ENCODE results near the gene PCIF1.
"Not testable (repeated sequence)": the region's sequence is repeated elsewhere in the genome, so short reads cannot be mapped to it uniquely, and the experiment has no call there.

PCIF1 gene

DNA sequence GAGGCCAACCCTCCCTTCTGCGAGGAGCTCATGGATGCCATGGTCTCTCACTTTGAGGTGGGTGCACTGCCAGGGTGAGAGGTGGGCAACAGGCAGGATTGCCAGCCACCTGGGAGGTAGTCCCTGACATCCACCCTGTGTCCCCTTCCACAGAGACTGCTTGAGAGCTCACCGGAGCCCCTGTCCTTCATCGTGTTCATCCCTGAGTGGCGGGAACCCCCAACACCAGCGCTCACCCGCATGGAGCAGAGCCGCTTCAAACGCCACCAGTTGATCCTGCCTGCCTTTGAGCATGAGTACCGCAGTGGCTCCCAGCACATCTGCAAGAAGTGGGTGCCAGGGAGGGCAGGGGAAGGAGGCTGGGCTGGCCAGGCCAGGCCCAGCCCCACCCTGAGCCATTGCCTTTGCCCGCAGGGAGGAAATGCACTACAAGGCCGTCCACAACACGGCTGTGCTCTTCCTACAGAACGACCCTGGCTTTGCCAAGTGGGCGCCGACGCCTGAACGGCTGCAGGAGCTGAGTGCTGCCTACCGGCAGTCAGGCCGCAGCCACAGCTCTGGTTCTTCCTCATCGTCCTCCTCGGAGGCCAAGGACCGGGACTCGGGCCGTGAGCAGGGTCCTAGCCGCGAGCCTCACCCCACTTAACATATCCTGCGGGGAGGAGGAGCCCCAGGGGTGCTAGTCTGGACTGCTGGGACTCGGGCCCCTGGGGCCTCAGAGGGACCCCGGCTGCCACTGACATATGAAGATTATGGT, 12.8 kb downstream of the PCIF1 start:
- DNase-seq (ENCODE audit: low spot score) = no peak

DNA sequence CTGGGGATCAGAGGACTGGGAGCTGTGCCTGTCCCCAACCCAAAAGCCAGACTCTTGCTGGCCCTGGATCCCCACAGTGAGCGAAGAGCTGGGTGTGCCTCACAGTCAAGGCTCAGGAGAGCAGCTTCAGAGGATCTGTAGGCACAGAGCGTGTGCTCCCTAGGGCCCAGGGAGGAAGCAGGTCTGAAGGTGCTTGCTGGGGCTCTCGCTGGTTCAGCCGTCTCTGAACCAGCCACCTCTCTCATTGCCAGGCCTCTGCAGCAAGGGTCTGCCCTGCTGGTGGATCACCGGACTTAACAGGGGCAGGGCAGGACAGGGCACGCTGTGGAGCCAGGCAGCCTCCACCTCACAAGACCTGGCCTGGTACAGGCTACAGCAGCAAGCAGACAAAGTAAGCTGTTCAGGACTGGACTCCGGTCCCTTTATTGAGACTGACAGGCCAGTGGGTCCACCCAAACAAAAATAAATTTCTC, 13.8 kb downstream of the PCIF1 start:
- no peak for DNase-seq (ENCODE audit: low spot score)

- DNase-seq (ENCODE audit: low spot score) = no peak
Observed at GRCh38 chr20:45948742-45949541, 14.5 kb downstream of the PCIF1 start.

DNA sequence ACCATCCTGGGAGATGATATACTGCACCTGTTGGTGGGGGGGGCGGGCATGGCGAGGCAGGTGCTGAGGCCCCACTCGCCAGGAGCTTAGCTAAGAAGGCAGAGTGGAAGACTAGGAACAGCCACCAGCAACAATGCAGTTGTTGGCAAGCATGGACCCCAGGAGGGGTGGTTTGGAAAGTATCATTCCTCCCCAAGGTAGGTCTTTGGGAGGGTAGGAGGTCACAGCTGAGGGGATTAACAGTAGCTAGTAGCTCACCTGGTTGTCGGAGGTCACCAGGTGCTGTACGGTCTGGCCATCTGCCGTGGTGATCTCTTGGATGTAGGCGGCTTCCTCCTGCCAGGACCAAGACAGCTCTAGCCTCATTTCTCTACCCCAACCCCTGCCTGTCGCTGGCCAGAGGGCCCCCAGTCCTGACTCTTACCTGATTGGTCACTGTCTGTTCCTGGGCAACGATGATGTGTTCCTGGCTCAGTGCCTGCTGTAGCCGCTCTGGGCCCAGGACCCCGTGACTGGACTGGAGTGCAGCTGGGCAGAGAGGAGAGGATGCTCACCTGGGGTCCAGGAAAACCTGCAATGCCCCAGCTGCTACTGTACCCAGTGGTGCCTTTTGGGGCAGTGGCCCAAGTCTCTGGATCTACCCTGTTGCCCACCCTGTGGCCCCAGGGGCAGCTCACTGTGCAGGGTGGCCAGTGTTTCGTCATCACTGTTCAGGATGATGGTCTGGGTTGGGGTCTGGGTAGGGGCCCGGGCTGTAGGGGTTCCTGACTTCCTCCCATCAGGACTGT, 15.3 kb downstream of the PCIF1 start:
- DNase-seq (ENCODE audit: low spot score) = no peak

DNA sequence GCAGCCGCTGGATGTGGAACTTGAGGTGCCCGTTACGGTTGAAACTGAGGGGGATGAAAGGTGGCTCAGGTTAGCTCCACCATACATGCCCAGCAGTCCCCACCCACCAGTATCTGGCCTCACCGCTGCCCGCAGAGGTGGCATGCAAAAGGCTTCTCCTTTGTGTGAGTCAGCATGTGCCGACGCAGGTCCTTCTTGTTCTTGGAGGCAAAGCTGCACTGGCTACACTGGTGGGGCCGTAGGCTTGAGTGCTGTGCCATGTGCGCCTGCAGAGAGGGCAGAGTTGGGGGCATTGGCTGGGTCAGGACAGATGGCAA, 15.8 kb downstream of the PCIF1 start:
- no peak for DNase-seq (ENCODE audit: low spot score)

DNA sequence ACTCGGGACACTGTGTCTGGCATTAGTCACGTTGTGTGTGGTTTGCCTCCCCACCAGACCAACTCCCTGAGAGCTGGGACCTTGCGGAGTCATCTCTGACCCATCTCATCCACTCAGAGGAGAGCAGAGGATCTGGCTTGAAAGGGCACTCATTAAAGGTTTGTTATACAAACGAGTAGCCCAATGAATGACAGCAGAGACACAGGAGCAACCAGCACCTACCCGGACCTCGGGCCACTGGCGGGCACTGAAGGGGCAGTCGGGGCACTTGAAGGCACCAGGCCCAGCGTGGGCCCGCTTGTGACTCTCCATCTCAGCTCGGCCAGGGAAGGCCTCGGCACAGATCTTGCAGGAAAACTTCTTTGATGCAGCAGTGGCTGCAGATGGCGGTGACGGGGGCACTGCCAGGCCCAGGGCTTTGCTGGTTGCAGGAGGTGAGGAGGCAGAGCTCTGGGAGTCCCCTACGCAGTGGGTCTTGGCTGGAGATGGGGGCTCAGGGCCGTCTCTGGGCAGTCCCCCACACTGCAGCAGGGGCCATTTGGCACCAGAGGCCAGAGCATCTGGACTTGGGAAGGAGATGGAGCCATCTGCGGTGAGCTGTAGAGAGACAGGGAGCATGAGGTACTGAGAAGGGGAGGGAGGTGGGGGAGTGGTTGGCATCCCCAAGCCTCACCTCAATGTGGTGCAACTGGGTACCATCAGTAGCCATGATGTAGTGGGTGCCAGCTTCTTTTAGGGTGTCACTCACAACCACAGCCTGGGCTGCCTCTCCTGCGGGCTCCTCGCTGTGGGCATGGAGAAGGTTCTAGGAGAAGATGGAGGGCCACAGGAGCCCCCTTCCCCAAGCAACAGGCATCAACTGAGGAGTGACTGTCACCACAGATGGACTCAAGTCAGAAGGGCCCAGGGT, 17.7 kb downstream of the PCIF1 start:
- DNase-seq (ENCODE audit: low spot score) = no peak

- no peak for DNase-seq (ENCODE audit: low spot score)
Observed at GRCh38 chr20:45952861-45953260, 18.4 kb downstream of the PCIF1 start.

- DNase-seq (ENCODE audit: low spot score) = no peak
Observed at GRCh38 chr20:45953672-45954071, 19.2 kb downstream of the PCIF1 start.

DNA sequence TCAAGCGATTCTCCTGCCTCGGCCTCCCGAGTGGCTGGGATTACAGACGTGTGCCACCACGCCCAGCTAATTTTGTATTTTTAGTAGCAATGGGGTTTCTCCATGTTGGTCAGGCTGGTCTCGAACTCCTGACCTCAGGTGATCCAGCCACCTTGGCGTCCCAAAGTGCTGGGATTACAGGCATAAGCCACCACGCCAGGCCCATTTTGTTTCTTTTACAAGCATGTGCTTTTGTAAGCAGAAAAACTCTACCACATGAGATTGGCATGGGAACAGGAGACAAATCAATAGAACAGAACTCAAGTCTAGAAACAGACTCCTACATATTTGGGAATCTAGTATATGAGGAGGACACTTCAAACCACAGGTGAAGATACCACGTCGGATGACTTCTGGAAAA, 21.8 kb downstream of the PCIF1 start:
- DNase-seq (ENCODE audit: low spot score) = not testable (repeated sequence)

GRCh38 chr20:45957021-45957941, 22.8 kb downstream of the PCIF1 start:
- DNase-seq (ENCODE audit: low spot score) = no peak

- no peak for DNase-seq (ENCODE audit: low spot score)
Observed at GRCh38 chr20:45958593-45958992, 24.1 kb downstream of the PCIF1 start.

- no peak for DNase-seq (ENCODE audit: low spot score)
Observed at GRCh38 chr20:45959126-45959525, 24.6 kb downstream of the PCIF1 start.

- DNase-seq (ENCODE audit: low spot score) = no peak
Observed at GRCh38 chr20:45959956-45960630, 25.6 kb downstream of the PCIF1 start.

GRCh38 chr20:45962031-45962755, 27.7 kb downstream of the PCIF1 start:
- DNase-seq (ENCODE audit: low spot score) = no peak

DNA sequence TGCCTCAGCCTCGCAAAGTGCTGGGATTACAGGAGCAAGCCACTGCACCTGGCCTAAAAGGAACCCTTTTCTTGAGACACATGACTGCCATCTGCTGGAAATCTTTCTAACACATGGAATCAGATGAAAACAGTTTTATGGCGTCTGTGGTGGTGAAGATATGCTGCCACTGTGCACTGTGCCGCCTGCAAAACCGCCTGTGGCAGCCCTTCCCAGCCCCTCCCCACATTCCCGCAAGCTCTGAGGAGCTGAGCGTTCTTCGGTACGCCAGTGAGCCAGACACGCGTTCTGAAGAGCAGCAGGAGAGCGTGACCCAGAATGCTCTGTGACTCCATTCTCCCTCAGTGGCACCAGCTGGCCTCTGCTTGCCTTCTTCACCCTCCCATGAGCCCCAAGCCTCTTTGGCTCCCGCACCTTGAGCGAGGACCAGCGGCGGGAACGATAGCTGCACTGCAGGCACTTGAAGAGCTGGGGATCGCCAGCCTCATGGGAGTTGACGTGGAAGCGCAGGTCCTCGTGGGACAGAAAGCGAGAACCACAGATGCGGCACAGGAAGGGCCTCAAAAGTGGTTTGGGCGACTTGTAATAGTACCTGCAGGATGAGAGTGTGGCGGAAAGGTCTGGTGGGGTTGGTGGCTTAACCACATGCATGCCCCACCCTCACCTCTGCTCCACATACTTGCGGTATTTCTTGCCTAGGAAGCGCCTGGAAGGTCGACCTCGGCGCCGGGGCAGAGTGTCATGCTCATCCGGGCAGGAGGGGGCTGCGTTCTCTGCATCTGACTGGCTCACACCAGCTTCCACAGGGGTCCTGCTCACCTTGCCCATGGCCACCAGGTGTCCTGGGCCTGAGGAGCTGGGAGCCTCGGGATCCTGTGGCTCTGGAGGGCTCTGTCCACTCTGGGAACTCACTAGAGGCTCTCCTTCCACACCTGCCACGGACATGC, 28.8 kb downstream of the PCIF1 start:
- DNase-seq (ENCODE audit: low spot score) = peak; percentile 24

DNA sequence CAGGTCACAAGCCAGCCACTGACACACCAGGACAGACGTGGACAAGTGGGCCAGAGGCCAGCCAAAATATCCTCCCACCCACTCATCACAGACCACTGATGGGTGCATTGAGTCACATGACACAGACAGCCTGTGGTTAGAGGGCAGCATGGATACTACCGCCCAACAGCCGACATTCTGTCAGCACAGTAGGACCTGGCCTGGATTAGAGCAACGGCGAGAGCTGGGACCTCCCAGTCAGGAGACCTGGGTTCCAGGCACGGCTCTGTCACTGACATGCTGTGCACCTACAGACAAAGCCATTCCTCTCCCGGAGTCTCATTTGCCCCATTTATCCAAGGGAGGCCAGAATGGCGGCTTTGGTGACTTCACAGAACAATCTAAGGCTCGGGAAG, 29.5 kb downstream of the PCIF1 start:
- no peak for DNase-seq (ENCODE audit: low spot score)

DNA sequence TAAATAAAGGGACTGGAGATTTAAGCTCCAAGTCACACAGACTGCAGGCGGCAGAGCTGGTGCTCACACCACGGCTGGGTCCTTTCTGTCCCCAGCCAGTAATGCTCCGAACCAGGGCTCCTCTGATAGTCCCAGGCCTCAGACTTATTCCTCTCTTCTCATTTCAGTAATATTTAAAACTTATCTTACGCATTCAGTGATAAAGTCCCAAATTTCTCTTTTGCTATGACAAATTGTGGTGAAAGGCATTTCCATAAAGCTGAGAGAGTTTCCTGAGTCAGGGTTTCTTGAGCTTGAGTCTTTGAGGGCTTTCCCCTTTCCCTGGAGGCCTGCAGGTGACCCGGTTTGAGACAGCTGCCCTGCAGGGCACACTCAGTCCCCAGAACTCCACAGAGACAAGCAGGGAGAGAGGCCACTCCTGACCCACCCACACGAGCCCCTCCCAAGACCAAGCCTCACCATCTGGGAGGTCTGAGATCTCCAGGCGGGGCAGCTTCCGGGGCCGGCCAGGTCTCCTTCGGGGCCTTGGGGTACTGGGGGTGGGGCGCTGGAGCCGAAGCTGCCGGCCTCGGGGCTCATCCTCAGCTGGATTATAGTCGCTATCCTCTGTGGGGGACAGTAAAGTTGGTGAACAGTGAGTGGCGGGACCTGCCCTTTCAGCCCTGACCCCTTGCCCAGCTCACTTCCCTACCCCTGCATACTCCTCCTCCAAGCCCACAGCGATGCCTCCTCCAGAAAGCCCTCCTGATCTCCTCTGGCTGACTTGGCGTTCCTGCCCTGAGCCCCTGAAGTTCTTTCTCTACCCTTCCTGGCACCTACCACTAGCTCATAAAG, 30.9 kb downstream of the PCIF1 start:
- no peak for DNase-seq (ENCODE audit: low spot score)
